ENCODE data around the gene AP5B1. TPM values are rescaled to one million over a fixed set of nuclear protein-coding genes. Genes with fewer than 3 reads are reported as not detected.

Gene AP5B1
- total and polyA plus RNA-seq, 9 of the 15 experiments (the other 6 are each of a cell fraction or from before 2014, with no cell fraction given), result 0.51 to 24.2 (median 5.1) TPM

- TF ChIP-seq PKNOX1 (IDR thresholded peaks at IDR 0.05), result 0 out of 2 replicates have a peak, but pooled peaks have one; percentile 33
- peak; percentile 33; the same call in 1 of the 2 replicates for TF ChIP-seq L3MBTL2 (IDR thresholded peaks at IDR 0.05)
- TF ChIP-seq PBX2 (CRISPR knock-in tag; IDR thresholded peaks at IDR 0.05; ENCODE audit: low read depth), result no peak
- 0 out of 2 replicates have a peak, but pooled peaks have one; percentile 34 for TF ChIP-seq PBX2 (tag; conservative IDR thresholded peaks at IDR 0.05; ENCODE audit: low read depth)
- peak; percentile 52 for TF ChIP-seq MEIS2 (IDR thresholded peaks at IDR 0.05; ENCODE audit: partially characterized antibody)
Measured at GRCh38 chr11:65771589-65772112, 9.1 kb downstream of the AP5B1 start (continued).
